Pons (tissue), 1 donor: ENCODE measurements around the gene KLF6.

Experiments used
- DNase-seq: peaks from one replicate; pipeline ENCODE4 v3.0.0-alpha.2; 2016; ENCODE audit warnings: low spot score

KLF6 gene

DNA sequence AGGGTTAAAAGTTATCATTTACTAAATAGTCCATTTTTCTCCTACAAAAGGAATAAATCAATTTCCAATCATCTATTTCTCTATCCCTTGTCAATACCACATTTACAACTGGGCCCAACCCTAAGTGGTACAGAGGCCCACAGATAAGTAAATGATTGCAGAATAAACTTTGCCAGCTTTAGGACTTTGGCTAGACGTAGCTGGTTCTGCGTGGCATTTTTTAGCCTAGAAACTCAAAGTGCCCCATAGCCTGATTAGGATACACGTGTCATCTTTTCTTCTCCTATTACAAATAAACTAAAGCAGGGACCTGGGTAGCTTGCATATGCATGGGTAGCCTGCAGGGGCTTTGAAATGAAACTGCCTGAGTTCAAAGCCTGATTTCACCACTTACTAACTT is 56.4 kb downstream of the KLF6 start:
- no peak for DNase-seq

- DNase-seq: no peak
Observed at GRCh38 chr10:3727268-3727667, 57.7 kb downstream of the KLF6 start.
